HG03045 (cell line): ENCODE results near the gene CASTOR1.
"Not testable (repeated sequence)": the region's sequence is repeated elsewhere in the genome, so short reads cannot be mapped to it uniquely, and the experiment has no call there.

ENCODE experiments used
- ATAC-seq: cut with Tn5 transposase; IDR thresholded peaks from one replicate; pipeline ENCODE4 v1.9.1; 2021; ENCODE audit warnings: mild to moderate bottlenecking, moderate library complexity; ENCODE audit not compliant: unreplicated experiment

CASTOR1 gene

GRCh38 chr22:30289141-30289979 is at the start of gene CASTOR1:
Gene CASTOR1 (minus strand): TSS chr22:30289505. CDS start chr22:30289497, 8 bp downstream.
- peak; percentile 70 for ATAC-seq

DNA sequence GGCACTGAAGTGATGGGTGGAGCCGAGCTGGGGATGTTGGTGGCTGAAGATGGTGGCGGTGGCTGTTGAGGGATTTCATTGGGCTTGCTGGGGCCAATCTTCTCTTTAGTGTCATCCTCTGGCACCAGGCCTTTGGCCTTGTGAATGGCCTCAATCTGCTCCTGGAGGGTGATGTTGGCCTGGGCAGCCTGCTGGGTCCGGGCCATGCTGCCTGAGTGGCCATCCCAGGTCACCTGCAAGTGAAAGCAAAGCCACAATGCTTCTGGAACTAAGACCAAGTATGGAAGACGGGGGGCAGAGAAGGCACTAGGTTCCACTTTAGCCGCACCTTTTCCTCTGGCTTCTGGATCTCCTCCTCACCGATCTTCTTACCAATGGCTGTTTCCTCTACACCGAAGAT is 49.5 kb upstream of the CASTOR1 start:
- ATAC-seq = no peak

DNA sequence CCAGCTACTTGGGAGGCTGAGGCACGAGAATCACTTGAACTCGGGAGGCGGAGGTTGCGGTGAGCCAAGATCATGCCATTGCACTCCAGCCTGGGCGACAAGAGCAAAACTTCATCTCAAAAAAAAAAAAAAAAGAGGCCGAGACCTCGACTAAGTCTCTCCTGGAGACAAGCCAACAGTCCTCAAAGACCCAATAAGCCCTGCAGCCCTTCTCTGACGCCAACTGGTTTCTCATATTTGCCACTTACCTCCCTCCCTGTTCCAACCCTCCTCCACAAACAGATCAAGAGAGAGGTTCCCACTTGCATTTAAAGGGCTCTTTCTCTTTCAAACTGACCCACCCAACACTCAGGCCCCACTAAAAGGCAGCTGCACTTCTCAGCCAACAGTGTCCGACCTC is 49.0 kb upstream of the CASTOR1 start:
- ATAC-seq = not testable (repeated sequence)

DNA sequence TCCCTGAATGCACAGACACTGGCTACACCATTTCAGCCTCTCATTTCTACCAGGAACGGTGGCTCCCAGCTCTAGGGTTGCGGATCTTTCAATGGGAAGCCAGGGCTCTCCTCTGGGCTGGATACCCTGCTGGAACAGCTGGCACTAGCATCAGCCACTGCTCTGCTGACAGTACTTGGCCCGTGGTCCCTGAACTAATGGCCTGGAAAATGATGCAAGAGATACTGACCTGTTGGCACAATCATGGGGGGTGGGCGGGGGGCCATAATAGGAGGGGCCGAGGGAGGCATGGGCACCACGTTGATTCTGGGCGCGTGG is 48.1 kb upstream of the CASTOR1 start:
- ATAC-seq = no peak

GRCh38 chr22:30336752-30337460 is 47.6 kb upstream of the CASTOR1 start:
- no peak for ATAC-seq

DNA sequence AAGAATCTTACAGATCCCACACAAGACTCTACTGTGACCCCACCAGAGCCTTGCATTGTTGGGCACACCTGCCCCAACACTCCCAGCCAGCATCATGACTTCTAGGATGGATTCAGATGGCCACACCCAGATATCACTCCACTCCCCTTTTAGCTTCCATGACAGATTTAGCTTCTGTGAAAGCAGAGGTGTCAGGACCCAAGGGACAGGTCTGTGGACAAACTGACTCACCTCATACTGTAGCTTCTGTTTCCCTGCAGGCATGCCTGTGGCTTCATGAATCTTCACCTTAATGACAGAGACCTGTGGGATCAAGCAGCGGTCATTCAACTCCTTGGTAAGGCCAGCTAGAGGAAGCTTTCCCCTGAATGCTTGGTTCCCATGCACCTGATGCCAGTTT is 45.9 kb upstream of the CASTOR1 start:
- no peak for ATAC-seq

DNA sequence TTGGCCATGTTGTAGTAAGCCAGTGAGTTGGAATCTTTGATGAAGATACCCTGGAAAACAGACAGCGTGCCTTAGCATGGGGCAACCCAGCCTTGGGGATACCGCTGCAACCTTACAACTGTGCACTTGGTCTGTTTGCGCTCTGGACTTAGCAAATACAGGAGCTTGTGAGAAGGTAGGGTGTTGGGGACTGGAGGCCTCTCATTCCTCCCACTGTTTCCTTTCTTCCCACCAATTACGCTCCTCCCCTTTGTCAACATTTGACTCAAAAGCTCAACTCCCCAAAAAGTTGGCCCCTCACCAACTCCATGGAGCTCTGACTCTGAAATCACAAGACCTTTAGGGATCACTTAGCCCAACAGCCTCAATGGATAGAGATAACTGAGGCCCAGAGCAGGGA is 45.3 kb upstream of the CASTOR1 start:
- ATAC-seq = no peak

- no peak for ATAC-seq
Measured at GRCh38 chr22:30333707-30334087, 44.4 kb upstream of the CASTOR1 start.

DNA sequence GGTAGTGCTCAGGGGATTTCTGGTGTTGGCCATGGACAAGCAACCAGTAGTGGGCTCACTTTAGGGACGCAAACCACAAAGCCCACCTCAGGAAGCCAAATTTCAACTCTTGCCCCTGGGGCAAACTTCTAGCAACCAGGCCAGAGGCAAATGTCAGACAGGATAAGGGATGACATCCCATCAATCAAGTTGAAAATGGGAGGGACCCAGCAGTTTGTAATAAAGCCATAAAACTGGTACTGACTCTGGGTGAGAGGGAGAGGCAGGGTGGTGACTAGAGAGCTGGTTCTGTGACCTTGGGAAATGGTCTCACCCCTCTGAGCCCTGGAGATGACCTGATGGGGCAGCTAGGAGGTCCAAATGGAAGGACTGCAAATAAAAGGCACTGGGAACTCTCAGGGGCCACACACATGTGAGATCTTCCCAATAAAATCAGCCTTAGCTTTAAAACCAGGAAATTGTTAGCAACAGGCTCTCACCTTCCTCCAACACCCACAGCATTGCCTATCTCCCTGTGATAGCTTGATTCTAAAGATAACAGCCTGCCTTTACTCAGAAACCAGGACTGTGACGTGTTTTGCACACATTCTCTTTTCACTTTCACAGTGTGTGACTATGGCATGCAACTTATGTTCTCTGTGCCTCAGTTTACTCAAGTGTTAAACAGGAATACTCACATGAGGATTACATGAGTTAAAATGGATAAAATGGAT is 43.8 kb upstream of the CASTOR1 start:
- no peak for ATAC-seq

DNA sequence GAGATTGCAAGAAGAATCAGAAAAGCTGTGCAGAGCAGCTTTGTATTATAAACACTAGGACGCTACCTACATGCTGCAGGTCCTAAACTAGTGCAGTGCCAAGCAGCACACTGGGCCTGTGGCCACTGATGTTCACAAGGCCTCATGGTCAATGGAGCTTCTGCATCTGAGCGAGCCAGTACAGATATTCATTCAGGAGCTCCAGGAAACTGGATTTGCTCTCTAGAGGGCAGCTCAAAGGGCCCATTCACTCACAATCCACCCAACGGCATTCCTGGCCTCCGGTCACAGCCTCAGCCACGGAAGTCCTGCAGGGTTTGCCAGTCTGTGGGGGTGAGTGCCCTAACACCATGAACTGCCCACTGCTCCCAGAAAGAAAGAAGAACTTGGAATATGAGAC is 43.2 kb upstream of the CASTOR1 start:
- no peak for ATAC-seq

DNA sequence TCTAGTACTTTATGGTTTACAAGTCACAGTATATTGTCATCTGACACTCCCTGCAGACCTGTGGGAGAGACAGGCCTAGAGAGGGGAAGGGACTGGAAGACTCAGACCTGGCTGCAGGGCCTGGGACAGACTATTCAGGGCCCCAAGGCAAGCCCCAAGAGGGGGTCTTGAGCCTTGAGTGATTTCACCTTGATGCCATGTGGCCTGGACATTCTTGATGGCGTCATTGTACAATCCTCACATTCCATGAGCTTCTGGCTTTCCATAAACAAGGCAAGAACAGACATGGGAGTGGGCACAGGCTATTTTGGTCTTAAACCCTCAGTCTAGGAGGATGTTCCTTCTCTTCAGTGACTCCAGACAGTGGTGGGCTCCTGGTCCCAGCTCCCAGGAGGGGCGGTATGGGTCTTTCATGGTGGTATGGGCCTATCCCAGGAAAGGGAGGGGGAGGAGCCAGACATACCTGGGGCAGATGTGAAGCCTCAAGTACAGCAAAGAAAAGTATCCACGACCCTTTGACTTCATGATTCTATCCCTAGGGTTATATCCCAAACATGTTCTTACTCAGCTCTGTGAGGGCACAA is 39.3 kb upstream of the CASTOR1 start:
- no peak for ATAC-seq

- ATAC-seq = no peak
Measured at GRCh38 chr22:30327864-30328345, 38.6 kb upstream of the CASTOR1 start.

- peak; percentile 82 for ATAC-seq
Measured at GRCh38 chr22:30326706-30327362, 37.5 kb upstream of the CASTOR1 start, which contains the start of gene TBC1D10A. Gene TBC1D10A (minus strand): TSS chr22:30326941. CDS start chr22:30326881, 60 bp downstream.

DNA sequence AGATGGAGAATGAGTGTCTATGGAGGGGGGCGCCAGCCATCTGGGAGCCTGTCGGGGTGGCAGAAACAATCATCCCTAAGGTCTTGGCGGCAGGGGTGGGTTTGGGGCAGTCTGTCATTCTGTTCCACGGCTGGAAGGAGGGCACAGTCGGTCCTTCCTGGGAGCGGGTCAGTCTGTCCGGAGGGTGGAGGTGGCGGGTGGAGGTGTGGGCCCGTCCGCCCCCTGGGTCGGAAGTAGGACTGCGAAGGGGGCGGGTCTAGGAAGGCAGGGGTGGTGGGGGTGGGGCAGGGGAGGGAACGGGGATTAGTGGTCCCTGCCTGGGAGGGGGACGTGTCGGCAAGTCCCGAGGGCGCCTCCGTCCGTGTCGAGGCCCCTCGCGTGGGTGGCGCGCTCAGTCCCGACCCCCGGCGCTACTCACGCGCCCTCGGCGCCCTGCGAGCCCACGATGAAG is 37.0 kb upstream of the CASTOR1 start:
- ATAC-seq = peak; percentile 24

GRCh38 chr22:30325724-30326254 is 36.5 kb upstream of the CASTOR1 start:
- no peak for ATAC-seq

- ATAC-seq = no peak
Measured at GRCh38 chr22:30325065-30325720, 35.9 kb upstream of the CASTOR1 start.

DNA sequence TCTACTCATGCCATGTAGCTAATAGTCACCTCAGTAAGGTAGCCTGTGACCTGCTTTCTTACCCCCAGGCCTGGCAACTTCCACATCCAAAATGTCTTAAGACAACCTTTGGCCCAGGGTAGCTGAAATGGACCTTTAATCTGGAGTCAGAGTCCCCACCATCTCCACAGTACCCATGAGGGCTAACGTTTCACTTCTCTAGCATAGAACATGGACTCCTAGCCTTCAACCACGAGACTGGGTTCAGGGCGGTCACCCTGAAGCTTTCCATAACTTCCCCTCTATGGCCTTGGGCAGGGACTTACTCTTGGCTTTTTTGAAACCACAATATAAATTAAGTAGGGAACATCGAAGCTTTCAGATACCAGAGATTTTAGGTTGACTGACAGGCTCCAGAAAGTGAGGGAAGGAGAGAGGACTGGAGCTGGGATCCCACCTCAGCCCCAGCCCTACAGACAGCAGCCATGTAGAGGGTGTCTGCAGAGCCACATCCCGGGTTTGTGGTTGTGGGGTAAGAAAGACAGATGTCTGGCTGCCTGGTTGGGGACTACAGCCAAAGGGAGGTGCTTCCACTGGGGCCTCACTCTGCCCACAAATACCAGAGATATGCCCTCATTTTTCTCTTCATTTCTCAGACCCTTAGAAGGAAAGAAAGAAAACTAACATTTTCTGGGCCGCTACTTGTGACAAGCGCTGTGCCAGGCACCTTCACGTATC is 34.9 kb upstream of the CASTOR1 start:
- no peak for ATAC-seq

GRCh38 chr22:30323246-30323645 is 33.9 kb upstream of the CASTOR1 start:
- ATAC-seq = no peak

DNA sequence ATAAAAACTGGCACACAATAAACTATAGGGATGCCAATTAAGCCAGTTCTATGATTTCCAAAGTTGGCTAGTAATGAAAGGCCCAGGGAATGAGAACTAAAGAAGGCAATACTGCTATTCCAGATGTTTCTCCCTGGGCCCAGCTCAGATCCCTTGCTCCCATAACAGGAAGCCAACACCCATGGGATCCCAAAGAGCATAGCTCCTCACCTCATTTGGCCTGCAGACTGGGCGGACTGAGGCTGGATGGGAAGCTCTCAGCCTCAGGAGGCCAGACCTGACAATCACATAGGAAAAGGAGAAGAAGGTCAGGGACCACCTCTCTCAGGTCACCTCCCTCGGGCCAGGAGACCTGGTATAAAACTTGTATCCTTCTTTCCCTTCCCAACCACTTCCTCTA is 32.2 kb upstream of the CASTOR1 start:
- no peak for ATAC-seq
